OCI-LY3 (cell line): Measurements from ENCODE around the gene VSTM5.
"Not testable (repeated sequence)": the region's sequence is repeated elsewhere in the genome, so short reads cannot be mapped to it uniquely, and the experiment has no call there.

Source experiments
- H2AFZ ChIP-seq: fragments of 200-600, 300-600 bp; shearing (Covaris generic); 2 replicates; pipeline ENCODE4 v1.6.0; 2014; ENCODE audit warnings: antibody characterized with exemption, low read depth, low read length
- H3K27ac ChIP-seq: fragments of 200-600, 300-600 bp; sonication (generic); 2 replicates; pipeline ENCODE4 v1.5.1; 2014; ENCODE audit warnings: mild to moderate bottlenecking, low read length, moderate library complexity, mixed read lengths
- H3K27me3 ChIP-seq: fragments of 200-600, 300-600 bp; sonication (generic); 2 replicates; pipeline ENCODE4 v1.6.1; 2014; ENCODE audit warnings: low read depth, low read length, mixed read lengths
- H3K36me3 ChIP-seq: fragments of 200-600, 300-600 bp; sonication (generic); replicated peaks from 2 replicates; pipeline ENCODE3; 2014; ENCODE audit warnings: low read depth, low read length, mixed read lengths
- H3K4me1 ChIP-seq: fragments of 300-600, 200-600 bp; sonication (generic); 2 replicates; pipeline ENCODE4 v1.6.1; 2014; ENCODE audit warnings: low read length, mixed read lengths
- H3K4me2 ChIP-seq: fragments of 200-600, 300-600 bp; sonication (generic); 2 replicates; pipeline ENCODE4 v1.6.1; 2014; ENCODE audit warnings: low read length, mixed read lengths
- H3K4me3 ChIP-seq: fragments of 300-600, 200-600 bp; sonication (generic); 2 replicates; pipeline ENCODE4 v1.5.1; 2014; ENCODE audit warnings: antibody characterized with exemption, mild to moderate bottlenecking, low read length, moderate library complexity
- H3K79me2 ChIP-seq: fragments of 300-600, 200-600 bp; shearing (Covaris generic); 2 replicates; pipeline ENCODE4 v1.6.1; 2014; ENCODE audit warnings: mild to moderate bottlenecking, low read length, mixed read lengths
- H3K9ac ChIP-seq: fragments of 300-600, 200-600 bp; shearing (Covaris generic); 2 replicates; pipeline ENCODE4 v1.6.0; 2014; ENCODE audit warnings: mild to moderate bottlenecking, low read length, moderate library complexity
- H3K9me3 ChIP-seq: fragments of 200-600, 300-600 bp; shearing (Covaris generic); 2 replicates; pipeline ENCODE4 v1.6.1; 2014; ENCODE audit warnings: low read length, mixed read lengths; ENCODE audit not compliant: insufficient read depth
- H4K20me1 ChIP-seq: fragments of 200-600, 300-600 bp; sonication (generic); 2 replicates; pipeline ENCODE4 v1.6.1; 2016; ENCODE audit warnings: low read length, mixed read lengths; ENCODE audit not compliant: insufficient read depth
- CTCF ChIP-seq: fragments of 200-600, 300-600 bp; sonication (generic); IDR thresholded peaks from 2 replicates; pipeline ENCODE4 v1.5.1; 2014; ENCODE audit warnings: antibody characterized with exemption, low read length, low read depth
- EZH2phosphoT487 ChIP-seq: fragments of 200-600 bp; shearing (Covaris generic); IDR thresholded peaks from 2 replicates; pipeline ENCODE4 v1.6.1; 2018; ENCODE audit warnings: antibody characterized with exemption, mixed run types, low read depth

VSTM5 gene

GRCh38 chr11:93783765-93784144 is 66.7 kb downstream of the VSTM5 start:
- peaks cover 54% of the 10 kb centered on the region for H3K79me2 ChIP-seq
- peaks cover 20% of the 10 kb centered on the region for H3K4me1 ChIP-seq
- H3K9ac ChIP-seq, result peak overlapping the region; percentile 91
- H3K27ac ChIP-seq, result peak overlapping the region; percentile 15
- no peaks in the 10 kb centered on the region for H3K9me3 ChIP-seq
- TF ChIP-seq CTCF (no peak), EZH2phosphoT487 (no peak)
- H3K36me3 ChIP-seq, result peaks cover 14% of the 10 kb centered on the region
- H4K20me1 ChIP-seq, result peaks cover 25% of the 10 kb centered on the region
- no peaks in the 10 kb centered on the region for H3K27me3 ChIP-seq
- H3K4me3 ChIP-seq, result peak overlapping the region; percentile 83
- peak overlapping the region; percentile 63 for H3K4me2 ChIP-seq
- H2AFZ ChIP-seq, result peak overlapping the region; percentile 73

DNA sequence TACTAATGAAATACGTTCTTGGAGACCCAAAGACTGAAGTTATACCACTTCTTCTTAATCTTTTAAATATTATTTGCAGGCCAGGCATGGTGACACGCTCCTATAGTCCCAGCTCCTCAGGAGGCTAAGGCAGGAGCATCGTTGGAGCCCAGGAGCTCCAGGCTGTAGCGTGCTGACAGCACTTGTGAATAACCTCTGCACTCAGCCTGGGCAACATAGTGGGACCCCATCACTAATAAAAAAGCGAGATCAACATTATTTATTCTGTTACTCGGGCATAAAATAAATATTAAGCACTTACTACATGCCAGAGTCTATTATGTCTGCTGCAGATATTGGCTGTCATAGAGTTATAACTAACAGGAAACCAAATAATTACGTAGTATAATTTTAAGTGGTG is 67.1 kb downstream of the VSTM5 start:
- TF ChIP-seq EZH2phosphoT487, result no peak
- no peak for TF ChIP-seq CTCF
- no peaks in the 10 kb centered on the region for H3K9me3 ChIP-seq
- H4K20me1 ChIP-seq, result peaks cover 23% of the 10 kb centered on the region
- H3K9ac ChIP-seq, result peak overlapping the region; percentile 91
- H3K27ac ChIP-seq, result no peak overlapping the region
- H3K36me3 ChIP-seq, result peaks cover 13% of the 10 kb centered on the region
- peak overlapping the region; percentile 83 for H3K4me3 ChIP-seq
- H3K27me3 ChIP-seq, result no peaks in the 10 kb centered on the region
- H3K4me2 ChIP-seq, result peak overlapping the region; percentile 63
- H2AFZ ChIP-seq, result peak overlapping the region; percentile 73
- peaks cover 20% of the 10 kb centered on the region for H3K4me1 ChIP-seq
- peaks cover 50% of the 10 kb centered on the region for H3K79me2 ChIP-seq

DNA sequence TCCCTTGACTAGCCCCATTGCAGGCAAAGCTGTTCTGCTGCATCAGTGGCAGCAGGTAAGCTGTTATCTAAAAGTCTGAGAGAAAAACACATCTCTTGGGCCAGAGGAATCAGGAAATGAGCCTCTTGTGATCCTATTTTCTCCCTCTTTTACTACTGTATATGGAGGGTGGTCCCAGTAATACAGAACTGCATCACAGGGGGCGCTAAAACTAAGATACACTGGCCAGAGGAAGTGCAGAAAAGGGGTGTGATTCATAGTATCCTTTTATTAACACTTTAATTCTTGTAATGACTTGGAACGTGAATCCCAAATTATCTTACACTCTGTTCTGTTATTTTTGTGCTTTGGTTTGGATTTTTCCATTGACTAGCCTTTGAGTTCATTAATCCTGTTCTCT is 75.1 kb downstream of the VSTM5 start:
- TF ChIP-seq EZH2phosphoT487 (no peak), CTCF (peak; percentile 43)
- H3K9ac ChIP-seq, result no peak overlapping the region

GRCh38 chr11:93774560-93774959 is 75.9 kb downstream of the VSTM5 start:
- H3K4me2 ChIP-seq, H4K20me1 ChIP-seq, H3K4me1 ChIP-seq, H3K9ac ChIP-seq, H3K4me3 ChIP-seq, H3K27ac ChIP-seq, H3K27me3 ChIP-seq, H3K9me3 ChIP-seq, H3K36me3 ChIP-seq, H2AFZ ChIP-seq, H3K79me2 ChIP-seq: not testable (repeated sequence)

More for the DNA sequence above, 75.1 kb downstream of the VSTM5 start:
- H3K4me1 ChIP-seq, result no peaks in the 10 kb centered on the region
- no peaks in the 10 kb centered on the region for H3K79me2 ChIP-seq
- H3K9me3 ChIP-seq, result no peaks in the 10 kb centered on the region
- no peak overlapping the region for H3K4me2 ChIP-seq
- H3K36me3 ChIP-seq, result peaks cover 7% of the 10 kb centered on the region
- H2AFZ ChIP-seq, result no peak overlapping the region
- no peaks in the 10 kb centered on the region for H3K27me3 ChIP-seq
- no peak overlapping the region for H3K4me3 ChIP-seq
- no peaks in the 10 kb centered on the region for H4K20me1 ChIP-seq
- H3K27ac ChIP-seq, result no peak overlapping the region
